Measurements from ENCODE around the gene PHYKPL. TPM values are rescaled to one million over a fixed set of nuclear protein-coding genes. Genes with fewer than 3 reads are reported as not detected.

Gene PHYKPL
- total RNA-seq, 2 experiments from 2014 or later, result 125 to 126 TPM

GRCh38 chr5:178211095-178212048 lies 21.2 kb downstream of the PHYKPL start:
- peak overlapping the region; percentile 67 for H3K27ac Mint-ChIP-seq
- H3K27me3 Mint-ChIP-seq (ENCODE audit: low read depth), result no peaks in the 10 kb centered on the region
- ChIA-PET CTCF (no interaction called here), POLR2A (interaction anchor here (0.6 kb wide), 1 partner anchor 91 kb away, joined by 3 read pairs; no protein-coding TSS in a partner anchor)
- H3K36me3 Mint-ChIP-seq (ENCODE audit: low read depth), result peaks cover 90% of the 10 kb centered on the region
- ATAC-seq (no peak), DNase-seq (no peak)
- peak overlapping the region; percentile 31 for H3K4me3 Mint-ChIP-seq
- H3K9me3 Mint-ChIP-seq (ENCODE audit: insufficient read depth), result no peaks in the 10 kb centered on the region
- peaks cover 49% of the 10 kb centered on the region for H3K4me1 Mint-ChIP-seq (ENCODE audit: low read depth)

GRCh38 chr5:178210686-178211085 lies 21.9 kb downstream of the PHYKPL start:
- Mint-ChIP-seq H3K36me3 (ENCODE audit: low read depth) (peaks cover 93% of the 10 kb centered on the region), H3K9me3 (ENCODE audit: insufficient read depth) (no peaks in the 10 kb centered on the region), H3K4me3 (no peak overlapping the region), H3K27ac (peak overlapping the region; percentile 15), H3K27me3 (ENCODE audit: low read depth) (no peaks in the 10 kb centered on the region), H3K4me1 (ENCODE audit: low read depth) (peaks cover 49% of the 10 kb centered on the region)
- CTCF ChIA-PET, result no interaction called here
- ATAC-seq (no peak), DNase-seq (no peak)
- POLR2A ChIA-PET, result no interaction called here

GRCh38 chr5:178210073-178210535 lies 22.5 kb downstream of the PHYKPL start:
- H3K27ac Mint-ChIP-seq, result peak overlapping the region; percentile 64
- no peaks in the 10 kb centered on the region for H3K27me3 Mint-ChIP-seq (ENCODE audit: low read depth)
- ATAC-seq (no peak), DNase-seq (no peak)
- H3K36me3 Mint-ChIP-seq (ENCODE audit: low read depth), result peaks cover 94% of the 10 kb centered on the region
- ChIA-PET POLR2A (interaction anchor here (1.1 to 1.3 kb wide), 2 partner anchors 21 to 91 kb away, joined by 3 to 5 read pairs; no protein-coding TSS in a partner anchor), CTCF (no interaction called here)
- H3K9me3 Mint-ChIP-seq (ENCODE audit: insufficient read depth), result no peaks in the 10 kb centered on the region
- peaks cover 49% of the 10 kb centered on the region for H3K4me1 Mint-ChIP-seq (ENCODE audit: low read depth)
- H3K4me3 Mint-ChIP-seq, result no peak overlapping the region

- Mint-ChIP-seq H3K36me3 (ENCODE audit: low read depth) (peaks cover 89% of the 10 kb centered on the region), H3K4me3 (no peak overlapping the region), H3K27me3 (ENCODE audit: low read depth) (no peaks in the 10 kb centered on the region), H3K27ac (peak overlapping the region; percentile 60), H3K4me1 (ENCODE audit: low read depth) (peaks cover 49% of the 10 kb centered on the region), H3K9me3 (ENCODE audit: insufficient read depth) (no peaks in the 10 kb centered on the region)
- ChIA-PET POLR2A (interaction anchor here (1.1 to 1.3 kb wide), 2 partner anchors 22 to 90 kb away, joined by 3 to 5 read pairs; no protein-coding TSS in a partner anchor), CTCF (no interaction called here)
- DNase-seq, result no peak
- no peak for ATAC-seq
These were observed 23.1 kb downstream of the PHYKPL start for GRCh38 chr5:178209334-178210072.

GRCh38 chr5:178208540-178209227 lies 23.9 kb downstream of the PHYKPL start:
- peaks cover 86% of the 10 kb centered on the region for H3K36me3 Mint-ChIP-seq (ENCODE audit: low read depth)
- H3K27me3 Mint-ChIP-seq (ENCODE audit: low read depth), result peaks cover 2% of the 10 kb centered on the region
- ChIA-PET POLR2A (interaction anchor here (1.3 kb wide), 1 partner anchor 23 kb away, joined by 5 read pairs; no protein-coding TSS in a partner anchor), CTCF (no interaction called here)
- no peaks in the 10 kb centered on the region for H3K9me3 Mint-ChIP-seq (ENCODE audit: insufficient read depth)
- ATAC-seq (no peak), DNase-seq (no peak)
- no peak overlapping the region for H3K4me3 Mint-ChIP-seq
- H3K27ac Mint-ChIP-seq, result peak overlapping the region; percentile 55
- peaks cover 47% of the 10 kb centered on the region for H3K4me1 Mint-ChIP-seq (ENCODE audit: low read depth)

DNA sequence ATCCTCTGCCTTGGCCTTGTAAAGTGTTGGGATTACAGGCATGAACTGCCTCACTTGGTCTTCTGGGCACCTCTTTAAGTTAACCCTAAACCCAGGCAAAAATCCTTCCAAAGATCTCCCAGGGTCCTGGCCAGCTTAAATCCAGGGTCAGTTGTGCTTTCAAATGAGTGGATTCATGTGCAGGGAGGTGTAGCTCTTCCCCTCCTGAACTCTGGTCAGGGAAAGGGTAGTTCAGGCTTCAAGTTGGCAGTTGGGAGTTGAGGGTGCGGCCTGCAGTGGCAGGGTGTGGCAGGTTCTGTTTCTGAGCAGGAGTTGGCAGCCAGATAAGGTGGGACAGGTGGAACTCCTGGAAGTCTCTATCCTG lies 24.7 kb downstream of the PHYKPL start:
- peaks cover 2% of the 10 kb centered on the region for H3K27me3 Mint-ChIP-seq (ENCODE audit: low read depth)
- CTCF ChIA-PET, result no interaction called here
- peak overlapping the region; percentile 21 for H3K27ac Mint-ChIP-seq
- no peaks in the 10 kb centered on the region for H3K9me3 Mint-ChIP-seq (ENCODE audit: insufficient read depth)
- POLR2A ChIA-PET, result interaction anchor here (3.9 kb wide), 1 partner anchor 8 kb away, joined by 21 read pairs; no protein-coding TSS in a partner anchor
- no peak for ATAC-seq
- H3K36me3 Mint-ChIP-seq (ENCODE audit: low read depth), result peaks cover 79% of the 10 kb centered on the region
- H3K4me3 Mint-ChIP-seq, result peak overlapping the region; percentile 89
- peaks cover 45% of the 10 kb centered on the region for H3K4me1 Mint-ChIP-seq (ENCODE audit: low read depth)
- no peak for DNase-seq

DNA sequence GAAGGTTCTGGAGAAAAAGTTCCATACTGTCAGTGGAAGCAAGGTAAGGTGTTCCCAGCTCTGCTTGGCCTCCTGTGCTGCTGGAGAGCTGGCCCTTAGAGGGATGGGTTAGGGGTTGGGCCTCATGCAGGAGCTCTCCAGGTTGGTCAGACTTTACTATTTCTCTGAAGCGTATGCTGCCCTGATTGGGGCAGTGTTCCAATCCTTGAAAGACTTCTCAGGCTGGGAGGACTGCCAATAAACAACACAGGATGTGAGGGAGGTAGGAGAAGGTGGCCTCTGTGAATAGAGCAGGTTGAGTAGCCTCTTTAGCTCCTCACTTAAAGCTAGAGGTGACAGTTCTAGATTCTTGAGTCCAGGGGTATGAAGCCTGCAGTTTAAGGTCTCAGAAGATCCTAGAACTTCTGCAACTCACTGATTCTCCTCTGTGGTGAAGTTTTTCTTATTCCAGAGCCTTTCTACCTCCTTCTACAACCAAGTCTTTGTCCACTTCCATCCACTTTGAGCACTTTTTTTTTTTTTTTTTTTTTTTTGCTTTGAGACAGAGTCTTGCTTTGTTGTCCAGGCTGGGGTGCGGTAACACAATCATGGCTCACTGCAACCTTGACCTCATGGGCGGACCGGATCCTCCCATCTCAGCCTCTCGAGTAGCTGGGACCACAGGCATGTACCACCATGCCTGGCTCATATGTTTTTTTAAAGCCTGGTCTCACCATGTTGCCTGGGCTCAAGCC lies 25.3 kb downstream of the PHYKPL start:
- ATAC-seq, result no peak
- Mint-ChIP-seq H3K4me1 (ENCODE audit: low read depth) (peaks cover 47% of the 10 kb centered on the region), H3K27ac (peak overlapping the region; percentile 76), H3K4me3 (peak overlapping the region; percentile 89), H3K27me3 (ENCODE audit: low read depth) (peaks cover 2% of the 10 kb centered on the region), H3K9me3 (ENCODE audit: insufficient read depth) (no peaks in the 10 kb centered on the region), H3K36me3 (ENCODE audit: low read depth) (peaks cover 73% of the 10 kb centered on the region)
- ChIA-PET CTCF (interaction anchor here (0.6 to 1.6 kb wide), 2 partner anchors 28 to 131 kb away, joined by 3 to 6 read pairs; no protein-coding TSS in a partner anchor), POLR2A (interaction anchor here (3.9 kb wide), 1 partner anchor 9 kb away, joined by 21 read pairs; no protein-coding TSS in a partner anchor)
- DNase-seq, result no peak

DNA sequence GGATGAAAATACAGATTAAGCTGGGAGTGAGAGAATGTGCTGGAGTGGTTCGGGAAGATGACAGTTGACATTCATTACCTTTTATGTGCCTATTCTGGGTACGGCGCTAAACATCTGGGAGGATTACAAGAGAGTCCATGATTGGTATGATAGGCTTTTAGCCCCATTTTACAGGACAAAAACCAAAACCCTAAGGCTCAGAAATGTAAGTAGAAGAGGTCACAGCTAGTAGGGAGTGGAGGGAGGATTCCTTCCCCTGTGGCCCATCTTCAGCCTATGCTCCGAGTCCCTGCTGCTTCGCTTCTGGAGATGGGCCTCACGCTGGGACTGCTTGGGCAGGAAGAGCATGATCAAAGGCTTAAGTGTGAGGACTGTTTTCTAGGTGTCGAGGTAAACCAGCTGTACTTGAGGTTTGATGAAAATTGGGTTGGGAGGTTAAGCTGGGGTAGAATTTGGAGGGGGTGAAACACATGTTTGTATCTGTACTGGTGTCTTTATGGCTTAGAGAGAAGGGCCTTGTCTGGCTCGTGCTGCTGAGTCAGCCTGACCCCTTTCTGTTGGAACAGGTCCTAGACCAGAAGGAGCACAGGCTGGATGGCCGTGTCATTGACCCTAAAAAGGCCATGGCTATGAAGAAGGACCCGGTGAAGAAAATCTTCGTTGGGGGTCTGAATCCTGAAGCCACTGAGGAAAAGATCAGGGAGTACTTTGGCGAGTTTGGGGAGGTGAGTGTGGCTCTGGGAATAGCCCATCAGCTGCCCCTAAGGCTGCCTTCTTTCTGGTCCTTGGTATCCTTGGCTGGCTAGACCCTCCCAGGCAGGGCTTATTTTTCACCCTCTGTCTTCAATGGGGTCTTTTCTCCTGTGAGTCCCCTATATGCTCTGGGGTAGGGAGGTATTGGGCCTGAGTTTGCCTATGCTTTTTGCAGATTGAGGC lies 26.2 kb downstream of the PHYKPL start:
- peaks cover 44% of the 10 kb centered on the region for H3K4me1 Mint-ChIP-seq (ENCODE audit: low read depth)
- H3K27me3 Mint-ChIP-seq (ENCODE audit: low read depth), result peaks cover 2% of the 10 kb centered on the region
- H3K36me3 Mint-ChIP-seq (ENCODE audit: low read depth), result peaks cover 64% of the 10 kb centered on the region
- peak overlapping the region; percentile 85 for H3K27ac Mint-ChIP-seq
- no peaks in the 10 kb centered on the region for H3K9me3 Mint-ChIP-seq (ENCODE audit: insufficient read depth)
- ChIA-PET POLR2A (interaction anchor here (0.9 to 3.9 kb wide), 3 partner anchors 10 to 29 kb away, joined by 3 to 21 read pairs (median 3); no protein-coding TSS in a partner anchor), CTCF (interaction anchor here (0.6 to 1.8 kb wide), 5 partner anchors 10 to 131 kb away, joined by 3 to 11 read pairs (median 5); no protein-coding TSS in a partner anchor)
- ATAC-seq (no peak), DNase-seq (no peak)
- H3K4me3 Mint-ChIP-seq, result peak overlapping the region; percentile 89

DNA sequence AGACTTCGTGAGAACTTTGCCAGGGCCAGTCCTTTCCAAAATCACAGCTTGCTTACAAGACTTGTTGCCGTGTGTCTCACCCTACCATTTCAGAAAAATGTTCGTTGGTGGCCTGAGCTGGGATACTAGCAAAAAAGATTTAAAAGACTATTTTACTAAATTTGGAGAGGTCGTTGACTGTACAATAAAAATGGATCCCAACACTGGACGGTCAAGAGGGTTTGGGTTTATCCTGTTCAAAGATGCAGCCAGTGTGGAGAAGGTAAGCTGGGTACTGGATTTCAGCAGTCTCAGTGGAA lies 26.9 kb downstream of the PHYKPL start:
- POLR2A ChIA-PET, result interaction anchor here (0.9 to 3.9 kb wide), 3 partner anchors 10 to 29 kb away, joined by 3 to 21 read pairs (median 3); no protein-coding TSS in a partner anchor
- Mint-ChIP-seq H3K27ac (peak overlapping the region; percentile 85), H3K4me1 (ENCODE audit: low read depth) (peaks cover 44% of the 10 kb centered on the region), H3K36me3 (ENCODE audit: low read depth) (peaks cover 57% of the 10 kb centered on the region), H3K9me3 (ENCODE audit: insufficient read depth) (no peaks in the 10 kb centered on the region), H3K4me3 (peak overlapping the region; percentile 89), H3K27me3 (ENCODE audit: low read depth) (peaks cover 2% of the 10 kb centered on the region)
- DNase-seq (no peak), ATAC-seq (no peak)
- CTCF ChIA-PET, result interaction anchor here (0.6 to 1.8 kb wide), 5 partner anchors 10 to 130 kb away, joined by 3 to 11 read pairs (median 5); no protein-coding TSS in a partner anchor
